GM12892 (cell line): ENCODE data around the gene DOCK9.

Source experiments
- DNase-seq: peaks from one replicate; pipeline ENCODE4 v3.0.0; 2011; ENCODE audit not compliant: insufficient read length
- FAIRE-seq: peaks from 2 replicates; lab custom pipeline; 2011; peaks lifted over from hg19 to GRCh38; lab: Jason Lieb, UNC
- POLR2A ChIP-seq: IDR thresholded peaks from 2 replicates; pipeline ENCODE4 v1.6.1; 2011; ENCODE audit warnings: low read depth, low read length, control low read depth
- POLR2AphosphoS5 ChIP-seq: IDR thresholded peaks from 2 replicates; pipeline ENCODE4 v1.6.1; 2011; ENCODE audit warnings: low read depth, low read length, control low read depth
- TAF1 ChIP-seq: IDR thresholded peaks from 2 replicates; pipeline ENCODE4 v1.6.1; 2011; ENCODE audit warnings: low read depth, mild to moderate bottlenecking, control low read depth, low read length, borderline replicate concordance

DOCK9 gene

GRCh38 chr13:98778749-98779148 is 199.1 kb downstream of the DOCK9 start:
- FAIRE-seq (no peak), DNase-seq (no peak)
- TF ChIP-seq POLR2A (no peak), TAF1 (no peak), POLR2AphosphoS5 (no peak)

- no peak for TF ChIP-seq POLR2A
- no peak for TF ChIP-seq POLR2AphosphoS5
- TF ChIP-seq TAF1: no peak
- FAIRE-seq (no peak), DNase-seq (no peak)
Measured at GRCh38 chr13:98776644-98777043, 201.2 kb downstream of the DOCK9 start.

GRCh38 chr13:98775844-98776598 is 201.8 kb downstream of the DOCK9 start:
- FAIRE-seq: no peak
- TF ChIP-seq POLR2A (no peak), TAF1 (no peak), POLR2AphosphoS5 (no peak)
- no peak for DNase-seq

GRCh38 chr13:98775386-98775785 is 202.5 kb downstream of the DOCK9 start:
- FAIRE-seq (no peak), DNase-seq (no peak)

GRCh38 chr13:98774776-98775175 is 203.1 kb downstream of the DOCK9 start:
- DNase-seq (no peak), FAIRE-seq (no peak)
- TF ChIP-seq POLR2AphosphoS5: no peak
- no peak for TF ChIP-seq TAF1
- TF ChIP-seq POLR2A: no peak

More at GRCh38 chr13:98775386-98775785, 202.5 kb downstream of the DOCK9 start:
- TF ChIP-seq POLR2A: no peak
- no peak for TF ChIP-seq POLR2AphosphoS5
- TF ChIP-seq TAF1: no peak

GRCh38 chr13:98773921-98774320 is 203.9 kb downstream of the DOCK9 start:
- TF ChIP-seq POLR2A: no peak
- TF ChIP-seq POLR2AphosphoS5: no peak
- TF ChIP-seq TAF1: no peak
- no peak for DNase-seq
- FAIRE-seq: no peak

GRCh38 chr13:98772794-98773452 is 204.9 kb downstream of the DOCK9 start:
- FAIRE-seq (no peak), DNase-seq (no peak)
- TF ChIP-seq POLR2AphosphoS5: no peak
- TF ChIP-seq TAF1: no peak
- no peak for TF ChIP-seq POLR2A

- TF ChIP-seq POLR2AphosphoS5 (no peak), POLR2A (no peak), TAF1 (no peak)
- DNase-seq (no peak), FAIRE-seq (no peak)
Measured at GRCh38 chr13:98771838-98772611, 205.8 kb downstream of the DOCK9 start.

GRCh38 chr13:98769736-98770135 is 208.1 kb downstream of the DOCK9 start:
- TF ChIP-seq POLR2AphosphoS5: no peak
- no peak for TF ChIP-seq POLR2A
- TF ChIP-seq TAF1: no peak
- no peak for FAIRE-seq
- no peak for DNase-seq

- DNase-seq: no peak
- no peak for FAIRE-seq
- TF ChIP-seq POLR2A (no peak), POLR2AphosphoS5 (no peak), TAF1 (no peak)
Measured at GRCh38 chr13:98768522-98768921, 209.3 kb downstream of the DOCK9 start.

- DNase-seq (no peak), FAIRE-seq (no peak)
- no peak for TF ChIP-seq POLR2A
- no peak for TF ChIP-seq TAF1
- no peak for TF ChIP-seq POLR2AphosphoS5
Measured at GRCh38 chr13:98766697-98767096, 211.2 kb downstream of the DOCK9 start.
